NAMALWA (cell line): Measurements from ENCODE around the gene RNASET2.

Experiments used
- DNase-seq: peaks from one replicate; pipeline ENCODE4 v3.0.0-alpha.2; 2015; ENCODE audit warnings: low spot score

Gene RNASET2

DNA sequence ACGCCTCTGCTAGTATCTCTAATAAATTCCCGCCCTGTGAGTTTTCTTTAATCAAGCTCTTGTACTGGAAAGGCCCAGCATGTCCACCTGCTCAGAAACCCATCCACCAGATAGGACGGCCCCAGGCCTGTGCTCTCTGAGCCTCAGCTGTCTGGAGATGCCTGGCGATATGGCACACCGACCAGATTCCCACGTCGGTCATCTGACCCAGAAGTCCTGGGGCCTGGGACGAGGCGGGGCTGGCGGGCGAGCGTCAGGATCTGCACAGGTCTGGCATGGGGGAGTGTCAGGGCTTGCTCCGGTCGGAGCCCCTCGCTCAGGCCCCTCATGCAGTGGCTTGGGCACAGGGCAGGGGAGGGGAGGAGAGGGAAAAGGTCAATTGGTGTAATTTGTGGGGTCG is 10.2 kb downstream of the RNASET2 start:
- no peak for DNase-seq

DNA sequence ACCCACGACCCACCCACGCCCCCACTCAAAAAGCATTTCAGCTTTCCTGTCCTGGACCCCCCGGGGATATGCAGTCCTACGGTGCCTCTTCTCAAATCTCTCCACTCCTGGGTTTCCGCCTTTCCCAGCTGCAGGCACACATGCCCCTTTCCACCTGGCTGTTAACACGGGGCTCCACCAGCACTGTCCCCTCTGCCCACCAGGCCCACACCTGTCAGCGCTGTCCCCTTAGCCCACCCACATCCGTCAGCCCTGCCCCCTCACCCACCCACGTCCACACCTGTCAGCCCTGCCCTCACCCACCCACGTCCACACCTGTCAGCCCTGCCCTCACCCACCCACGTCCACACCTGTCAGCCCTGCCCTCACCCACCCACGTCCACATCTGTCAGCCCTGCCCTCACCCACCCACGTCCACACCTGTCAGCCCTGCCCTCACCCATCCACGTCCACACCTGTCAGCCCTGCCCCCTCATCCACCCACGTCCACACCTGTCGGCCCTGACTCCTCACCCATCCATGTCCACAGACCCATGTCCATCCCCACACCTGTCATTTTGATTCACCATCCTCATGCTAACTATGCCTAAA is 11.6 kb downstream of the RNASET2 start:
- no peak for DNase-seq

DNA sequence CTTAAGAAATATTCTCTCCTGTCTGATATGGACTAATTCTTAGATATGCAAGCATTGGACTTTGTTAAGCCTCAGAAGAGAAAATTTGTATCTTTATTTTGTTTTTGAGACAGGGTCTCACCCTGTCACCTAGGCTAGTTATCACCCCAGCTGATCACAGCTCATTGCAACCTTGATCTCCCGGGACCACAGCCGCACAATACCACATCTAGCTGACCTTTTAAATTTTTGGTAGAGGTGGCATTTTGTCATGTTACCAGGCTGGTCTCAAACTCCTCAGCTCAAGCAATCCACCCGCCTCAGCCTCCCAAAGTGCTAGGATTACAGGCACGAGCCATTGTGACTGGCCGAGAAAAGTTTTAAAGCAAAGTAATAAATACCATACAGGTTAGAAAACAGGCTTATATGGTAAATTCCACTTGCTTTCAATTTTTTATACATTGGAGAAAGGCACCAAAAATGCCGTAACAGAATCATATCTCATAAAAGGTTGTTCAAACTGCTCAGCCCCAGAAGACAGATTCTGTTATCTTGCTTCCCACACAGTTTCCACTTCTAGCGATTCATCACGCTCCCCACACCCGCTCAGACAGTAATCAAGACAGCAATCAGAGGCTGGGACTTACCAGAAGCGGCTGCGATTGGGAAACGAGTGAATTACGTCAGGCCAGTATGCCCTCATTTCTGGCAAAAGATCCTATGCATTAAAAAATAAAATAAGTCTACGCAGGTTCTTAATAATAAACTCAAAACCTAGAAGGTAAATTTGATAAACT is 13.8 kb downstream of the RNASET2 start:
- no peak for DNase-seq

DNA sequence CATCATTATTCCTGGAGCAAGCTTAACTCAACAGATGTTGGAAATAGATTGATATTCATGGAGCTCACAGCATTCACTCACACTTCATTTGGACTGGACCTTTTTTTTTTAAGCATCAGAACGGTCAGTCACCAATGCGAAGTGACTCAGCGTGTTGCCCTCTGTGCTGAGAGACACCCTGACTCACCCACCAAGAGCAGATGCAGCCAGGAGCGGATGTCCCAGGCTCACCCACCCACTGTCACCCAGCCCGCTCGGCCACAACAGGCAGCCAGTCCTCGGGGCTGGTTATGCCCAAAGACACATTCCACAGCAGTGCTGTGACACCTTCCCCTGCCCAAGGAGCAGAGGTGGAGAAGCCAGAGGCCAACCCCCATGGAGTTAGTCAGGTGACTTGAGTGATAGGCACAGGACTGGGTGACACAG is 15.7 kb downstream of the RNASET2 start:
- no peak for DNase-seq

DNA sequence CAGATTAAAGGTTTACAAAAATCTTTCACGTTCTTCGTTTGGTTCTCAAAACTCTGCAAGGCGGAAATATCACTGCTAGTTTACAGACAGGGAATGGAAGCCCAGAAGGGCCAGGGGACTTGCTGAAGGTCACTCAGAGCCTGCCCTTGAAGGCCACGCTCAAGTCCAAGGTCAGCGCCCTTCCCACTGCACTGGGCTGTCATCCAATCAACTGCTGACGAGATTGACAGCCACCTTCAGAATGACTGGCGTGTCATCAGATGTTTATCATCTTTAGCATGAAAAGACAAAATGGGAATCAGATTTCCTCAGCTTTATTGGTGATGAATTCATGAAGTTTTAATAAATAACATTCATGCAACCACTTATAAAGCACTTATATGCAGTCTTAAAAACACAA is 16.5 kb downstream of the RNASET2 start:
- DNase-seq: no peak

DNA sequence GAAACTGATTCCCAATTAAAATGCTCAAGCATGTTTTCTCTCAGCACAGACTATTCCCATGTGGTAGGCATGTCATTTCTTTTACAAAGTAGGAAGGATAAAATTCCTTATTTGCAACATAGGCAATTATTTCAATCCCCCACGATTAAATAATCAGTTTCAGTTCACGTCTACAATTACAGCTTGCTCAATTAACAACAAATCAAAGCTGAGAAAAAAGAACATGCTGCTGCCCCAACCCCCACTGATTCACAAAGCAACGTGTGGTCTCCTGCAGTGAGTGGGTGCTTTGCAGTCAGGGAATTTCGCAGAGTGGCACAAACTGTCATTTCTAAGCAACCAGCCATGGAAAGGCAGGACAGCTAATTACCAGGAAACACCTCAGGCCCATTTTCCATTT is 17.0 kb downstream of the RNASET2 start:
- no peak for DNase-seq

DNA sequence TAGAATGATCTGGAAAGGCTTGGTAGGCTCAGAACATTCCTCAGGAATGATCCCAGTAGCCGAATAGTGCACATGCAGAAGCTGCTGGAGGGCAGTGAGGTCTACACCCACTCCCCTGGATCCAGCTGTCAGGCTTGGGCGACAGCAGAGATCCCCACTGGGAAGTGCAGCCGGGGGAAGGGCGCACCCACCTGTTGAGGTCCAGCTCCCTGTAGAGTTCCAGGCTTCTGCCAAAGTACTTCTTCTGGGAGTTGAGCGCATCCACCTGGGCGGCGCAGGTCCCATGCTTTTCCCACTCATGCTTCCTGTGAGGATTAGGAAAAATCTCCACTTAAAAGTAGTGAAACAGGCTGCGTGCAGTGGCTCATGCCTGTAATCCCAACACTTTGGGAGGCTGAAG is 17.6 kb downstream of the RNASET2 start:
- DNase-seq: no peak

DNA sequence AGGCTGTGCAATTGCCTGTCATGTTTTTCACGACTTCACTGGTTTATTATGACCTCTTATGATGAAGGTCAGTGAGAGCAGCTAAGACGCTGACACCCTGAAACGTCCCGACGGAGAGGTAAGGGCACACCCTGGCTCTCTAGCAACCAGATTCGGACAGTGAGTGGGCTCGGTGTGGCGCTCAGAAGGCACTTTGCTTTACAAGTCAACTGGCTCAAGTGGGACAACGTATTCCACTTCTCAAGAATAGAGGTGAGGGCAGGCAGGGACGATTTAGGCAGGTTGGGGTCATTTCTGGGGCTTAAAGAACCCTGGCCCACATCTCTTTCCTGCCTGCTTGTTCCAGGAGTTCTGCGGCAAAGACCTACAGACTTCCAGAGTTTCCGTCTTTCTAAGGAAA is 18.2 kb downstream of the RNASET2 start:
- DNase-seq: no peak

DNA sequence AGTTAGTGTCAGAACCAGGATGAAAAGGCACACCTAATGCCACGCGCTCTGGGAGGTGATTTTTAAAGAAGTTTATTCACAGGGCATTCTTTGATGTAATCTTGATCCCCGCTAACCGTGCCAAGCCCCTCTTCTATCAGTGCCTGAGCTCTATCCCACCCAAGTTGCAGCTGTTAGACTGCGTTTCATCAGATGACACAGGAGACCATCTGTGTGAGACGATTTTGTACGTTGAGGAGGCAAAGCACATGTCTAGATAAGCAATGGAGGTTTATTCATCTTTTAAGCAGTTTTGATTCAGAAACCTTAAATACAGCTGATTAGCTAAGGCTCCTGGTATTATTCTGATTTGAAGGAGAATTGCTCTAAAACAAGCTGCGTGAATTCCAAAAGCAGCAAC is 18.6 kb downstream of the RNASET2 start:
- no peak for DNase-seq

DNA sequence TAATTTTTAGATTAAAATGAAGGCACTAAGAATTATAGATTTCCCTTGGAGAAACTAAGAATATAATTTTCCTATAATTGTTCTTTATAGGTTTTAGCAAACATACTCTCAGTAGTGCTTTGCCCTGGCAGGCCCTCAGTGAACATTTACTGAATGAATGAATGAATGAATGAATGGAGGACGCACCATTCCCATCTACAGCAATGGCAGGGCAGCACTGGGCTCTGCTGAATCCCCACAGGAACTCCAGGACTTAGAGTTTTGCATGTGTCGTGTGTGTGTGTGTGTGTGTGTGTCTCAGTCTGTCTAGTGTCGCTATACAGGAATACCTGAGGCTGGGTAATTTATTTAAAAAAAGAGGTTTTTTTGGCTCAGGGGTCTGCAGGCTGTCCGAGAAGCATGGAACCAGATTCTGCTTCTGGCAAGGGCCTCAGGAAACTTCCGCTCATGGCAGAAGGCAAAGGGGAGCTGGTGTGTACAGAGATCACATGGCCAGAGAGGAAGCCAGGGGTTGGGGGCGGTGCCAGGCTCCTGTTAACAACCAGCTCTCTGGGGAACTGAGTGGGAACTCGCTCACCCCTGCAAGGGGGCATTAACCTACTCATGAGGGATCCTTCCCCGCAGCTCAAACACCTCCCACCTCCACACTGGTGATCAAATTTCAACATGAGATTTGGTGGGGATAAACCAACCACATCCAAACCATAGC is 20.1 kb downstream of the RNASET2 start:
- no peak for DNase-seq

DNA sequence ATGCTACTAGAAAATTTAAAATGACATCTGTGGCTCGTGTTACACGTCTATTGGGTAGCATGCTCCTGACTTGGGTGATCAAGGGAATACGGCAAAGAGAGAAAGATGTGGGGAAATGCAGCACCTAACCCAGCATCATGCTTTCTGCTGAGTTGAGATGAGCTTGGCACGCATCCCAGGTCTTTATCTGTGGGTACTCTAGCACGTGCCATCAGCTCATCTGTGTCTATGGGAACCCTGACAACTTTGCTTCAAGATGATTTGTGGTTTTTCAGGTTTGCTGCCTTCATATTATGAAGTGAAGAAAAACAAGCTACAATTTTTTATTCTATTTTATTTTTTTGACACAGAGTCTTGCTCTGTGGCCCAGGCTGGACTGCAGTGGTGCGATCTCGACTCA is 21.0 kb downstream of the RNASET2 start:
- no peak for DNase-seq

DNA sequence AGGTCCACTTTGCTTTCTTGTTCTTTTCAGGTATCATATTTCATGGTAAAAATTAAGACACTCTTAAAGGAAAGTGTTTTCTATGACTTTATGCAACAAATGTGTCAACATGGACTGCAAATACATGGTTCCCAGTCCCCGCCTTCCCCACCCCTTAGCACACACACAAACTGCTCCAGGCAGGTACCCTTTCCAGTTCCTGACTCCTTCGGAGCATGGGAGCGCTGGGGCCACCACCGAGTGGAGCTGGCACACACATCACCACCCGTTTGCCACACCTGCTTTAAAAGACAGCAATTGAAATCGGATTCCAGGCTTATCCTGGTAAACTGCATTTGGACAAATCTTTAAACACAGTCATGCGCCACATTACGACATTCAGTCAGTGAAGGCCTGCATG is 22.2 kb downstream of the RNASET2 start:
- no peak for DNase-seq

DNA sequence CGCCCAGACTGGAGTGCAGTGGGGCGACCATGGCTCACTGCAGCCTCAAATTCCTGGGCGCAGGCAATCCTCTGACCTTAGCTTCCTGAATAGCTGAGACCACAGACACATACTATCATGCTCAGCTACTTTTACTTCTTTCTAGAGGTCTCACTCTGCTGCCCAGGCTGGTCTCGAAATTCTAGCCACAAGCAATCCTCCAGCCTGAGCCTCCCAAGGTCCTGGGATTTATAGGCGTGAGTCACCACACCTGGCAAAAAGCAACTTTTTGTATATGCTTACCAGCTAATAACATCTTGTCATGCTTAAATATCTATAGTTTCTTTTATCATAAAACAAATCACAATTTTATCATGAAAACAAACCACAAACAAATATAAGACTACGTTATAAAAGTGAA is 23.0 kb downstream of the RNASET2 start:
- DNase-seq: no peak

DNA sequence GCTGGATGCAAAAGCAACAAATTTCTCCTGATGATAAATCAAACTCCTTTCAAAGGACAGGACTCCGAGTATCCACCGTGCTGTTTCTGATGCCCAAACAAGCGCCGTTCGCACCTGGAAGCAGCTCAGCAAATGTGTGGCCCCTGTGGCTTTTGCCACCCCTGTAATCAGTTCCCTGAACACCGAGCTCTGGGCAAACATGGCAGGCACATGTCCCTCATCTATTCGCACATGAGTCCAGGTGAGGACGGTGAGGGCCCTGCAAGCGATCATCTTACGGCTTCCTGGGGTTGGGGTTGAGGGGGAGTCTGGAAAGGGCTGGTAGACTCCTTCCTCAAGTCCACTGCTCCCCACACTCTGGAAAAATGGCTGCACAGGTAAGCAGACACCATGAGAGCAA is 23.7 kb downstream of the RNASET2 start:
- DNase-seq: no peak

DNA sequence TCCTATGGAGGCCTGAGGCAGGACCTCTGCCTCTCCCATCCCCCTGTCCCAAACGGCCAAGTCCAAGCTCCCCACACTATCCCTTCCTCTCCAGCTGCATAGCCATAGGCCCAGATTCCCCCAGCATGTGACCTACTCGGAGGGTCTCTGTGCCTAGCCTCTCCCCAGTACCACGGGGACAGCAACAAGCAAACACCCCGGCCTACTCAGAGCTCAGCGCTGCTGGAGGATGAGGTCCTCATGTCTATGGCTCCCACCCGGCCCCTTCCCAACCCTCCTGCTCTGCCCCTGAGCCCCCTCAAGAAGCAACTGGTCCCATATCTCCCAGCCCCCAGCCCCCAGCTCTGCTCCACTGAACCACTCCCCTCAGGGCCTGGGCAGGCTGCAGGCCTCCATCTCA is 24.2 kb downstream of the RNASET2 start:
- no peak for DNase-seq

DNA sequence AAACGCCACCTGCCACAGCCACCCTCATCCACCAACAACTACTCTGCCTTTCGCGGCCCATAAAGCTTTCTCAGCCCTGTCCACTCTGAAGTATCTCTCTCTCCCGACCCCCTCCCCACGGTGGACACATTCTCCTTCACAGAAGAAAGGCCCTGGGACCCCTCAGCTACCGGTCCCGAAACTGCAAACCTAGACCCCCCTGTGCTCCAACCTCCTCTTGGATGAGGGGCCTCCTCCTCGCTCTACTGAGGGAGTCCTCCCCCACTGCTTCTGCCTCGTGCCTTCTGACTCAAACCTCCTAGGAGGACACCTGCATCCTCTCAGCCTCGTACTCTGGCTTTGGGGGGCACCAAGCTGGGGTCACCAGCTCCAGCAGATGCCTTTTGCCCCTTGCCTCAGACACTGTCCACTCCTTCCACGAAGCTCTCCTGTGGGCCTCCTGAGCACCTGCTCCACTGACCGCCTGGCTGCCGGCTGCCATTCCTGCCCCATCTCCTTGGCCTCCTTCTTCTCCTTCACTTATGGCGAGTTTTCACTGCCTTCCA is 24.9 kb downstream of the RNASET2 start:
- DNase-seq: no peak

DNA sequence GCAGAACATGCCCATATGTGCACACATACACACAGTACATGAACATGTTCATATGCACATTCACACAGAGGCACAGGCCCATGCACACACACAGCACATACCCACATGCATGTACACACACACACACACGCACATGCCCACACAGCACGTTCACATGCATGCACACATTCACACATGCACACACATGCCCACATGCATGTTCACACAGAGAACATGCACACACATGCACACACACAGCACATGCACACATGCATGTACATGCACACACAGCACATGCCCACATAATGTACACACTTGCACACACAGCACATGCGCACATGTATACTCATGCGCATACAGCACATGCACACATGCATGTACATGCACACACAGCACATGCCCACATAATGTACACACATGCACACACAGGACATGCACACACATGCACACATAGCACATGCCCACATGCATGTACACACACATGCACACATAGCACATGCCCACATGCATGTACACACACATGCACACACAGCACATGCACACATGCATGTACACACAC is 25.9 kb downstream of the RNASET2 start:
- DNase-seq: no peak

DNA sequence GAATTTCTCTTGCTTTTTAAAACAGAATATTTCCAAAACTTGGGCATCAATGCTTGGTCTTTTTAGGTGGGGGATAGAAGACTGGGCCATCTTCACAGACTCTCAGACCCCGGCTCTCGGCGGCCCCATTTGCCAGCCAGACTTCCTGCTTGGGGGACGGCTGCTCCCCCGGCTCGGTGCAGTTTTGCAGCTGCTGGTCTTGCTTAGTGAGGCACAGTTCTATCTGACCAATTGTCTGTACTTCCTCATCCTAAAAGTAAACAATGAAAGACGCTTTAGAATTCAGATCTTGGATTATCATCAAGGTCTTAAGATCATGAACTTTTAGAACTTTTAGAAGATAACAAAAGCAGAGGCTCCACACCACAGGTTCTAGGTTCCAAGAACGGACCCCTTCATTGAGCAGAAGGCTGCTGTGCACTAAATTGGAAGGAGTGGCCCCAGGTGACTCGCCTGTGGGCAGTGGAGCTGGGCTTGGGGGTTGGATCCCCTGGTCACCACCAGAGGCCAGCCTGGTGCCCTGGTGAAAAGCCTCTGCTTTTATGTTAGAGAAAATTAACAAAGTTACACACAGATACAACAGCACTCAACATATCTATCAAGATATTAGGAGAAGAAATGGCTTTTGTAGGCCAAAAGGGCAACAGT is 26.7 kb downstream of the RNASET2 start:
- DNase-seq: peak; percentile 55

DNA sequence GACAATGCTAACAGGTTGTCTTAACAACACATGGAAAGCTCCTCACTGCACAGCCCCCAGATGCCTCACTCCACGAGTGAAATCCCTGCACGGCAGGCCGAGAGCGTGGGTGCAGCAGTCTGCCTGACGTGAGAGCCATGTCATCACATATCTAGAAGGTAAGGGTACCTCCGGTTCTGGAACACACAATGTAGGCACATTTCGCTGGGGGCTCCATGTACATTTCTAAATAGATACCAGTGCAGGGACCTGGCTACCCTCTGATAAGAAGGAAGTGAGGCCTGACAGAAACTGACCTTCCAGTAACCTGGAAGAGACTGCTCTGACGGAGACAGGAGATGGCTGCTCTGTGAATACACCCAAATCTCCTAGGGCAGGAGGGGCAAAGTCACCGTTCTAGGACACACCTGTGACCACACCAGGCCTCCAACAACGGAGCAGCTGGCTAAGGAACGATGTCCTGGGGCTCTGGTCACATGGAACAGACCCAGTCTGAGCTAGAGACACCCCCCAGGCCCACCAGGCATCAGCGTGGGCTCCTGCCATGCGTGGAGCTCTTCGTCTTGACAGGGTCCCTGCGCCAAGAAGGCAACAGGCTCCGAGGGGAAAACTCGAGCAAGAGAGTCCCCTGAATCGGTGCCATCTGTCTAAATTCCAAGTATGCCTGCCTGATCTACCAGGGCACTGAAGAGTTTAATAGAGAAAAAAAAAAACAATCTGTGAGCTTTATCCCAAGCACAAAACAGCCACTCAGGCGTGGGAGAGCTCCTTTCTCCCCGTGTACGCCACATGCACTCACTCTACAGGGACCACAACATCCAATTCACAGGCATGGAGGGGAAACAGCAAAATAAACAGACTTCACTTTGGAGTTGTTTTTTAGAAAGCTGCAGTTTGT is 27.5 kb downstream of the RNASET2 start:
- DNase-seq: no peak

DNA sequence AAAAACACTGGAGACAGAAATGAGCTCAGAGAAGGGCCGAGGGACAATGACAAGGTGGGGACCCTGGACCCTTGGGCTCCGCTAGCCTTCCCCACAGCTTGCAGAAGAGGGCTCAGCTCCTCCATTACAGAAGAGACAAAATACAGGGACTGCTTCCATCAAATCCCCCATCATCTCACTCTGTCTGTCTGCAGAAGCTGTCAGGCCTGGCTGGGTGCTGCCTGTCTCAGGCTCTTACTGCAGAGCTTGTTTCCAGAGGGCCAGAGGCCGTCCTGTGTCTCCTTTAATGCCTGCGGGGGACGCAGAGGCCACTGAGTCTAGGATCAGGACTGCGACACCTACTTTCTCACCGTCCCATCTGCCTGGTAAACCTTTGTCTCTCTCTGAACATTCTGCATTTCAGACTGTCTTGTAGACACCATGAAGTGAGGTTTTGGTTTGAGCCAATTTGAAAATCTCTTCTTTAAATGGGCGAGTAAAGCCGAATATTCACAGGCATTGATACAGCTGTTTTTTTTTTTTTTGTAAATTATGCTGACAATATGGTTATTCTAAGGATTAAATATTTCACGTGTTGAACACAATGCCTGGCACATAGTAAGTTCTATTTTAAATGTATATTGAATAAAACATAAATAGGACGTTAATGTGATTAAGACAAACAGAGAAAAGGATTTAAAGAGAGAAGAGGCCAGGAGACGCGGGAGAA is 28.3 kb downstream of the RNASET2 start:
- no peak for DNase-seq
